ENCODE results near the gene PHLDB2. TPM values are rescaled to one million over a fixed set of nuclear protein-coding genes. Genes with fewer than 3 reads are reported as not detected.

Gene PHLDB2
- total RNA-seq, 2 experiments from 2014 or later = 5.8 to 6.0 TPM

DNA sequence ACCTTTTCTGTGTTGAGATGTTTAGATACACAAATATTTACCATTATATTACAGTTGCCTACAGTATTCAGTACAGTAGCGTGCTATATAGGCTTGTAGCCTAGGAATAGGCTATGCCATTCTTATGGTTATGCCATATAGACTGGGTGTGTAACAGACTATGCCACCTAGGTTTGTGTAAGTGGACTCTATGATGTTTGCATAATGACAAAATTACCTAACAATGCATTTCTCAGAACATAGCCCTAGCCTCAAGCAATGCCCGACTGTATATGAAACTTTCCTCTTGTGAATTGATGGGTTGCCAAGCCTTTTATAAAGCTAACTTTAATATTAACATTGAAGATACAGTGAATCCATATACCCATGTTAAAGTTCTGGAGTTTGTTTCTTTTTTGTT, 10.3 kb upstream of the PHLDB2 start:
- H3K27me3 Mint-ChIP-seq = peaks cover 15% of the 10 kb centered on the region
- H3K4me1 ChIP-seq (ENCODE audit: insufficient read depth, low read length) = peaks cover 6% of the 10 kb centered on the region
- H3K9me3 ChIP-seq (ENCODE audit: control insufficient read depth in 1 of 2, insufficient read depth in 1 of 2, low read length in 2 of 2) = peaks cover 0 to 4% of the 10 kb centered on the region in 2 experiments
- no peak overlapping the region for H3K27ac Mint-ChIP-seq
- ATAC-seq (ENCODE audit: poor library complexity) (no peak), DNase-seq (no peak)
- H3K27ac ChIP-seq (ENCODE audit: low read depth in 1 of 2, low read length in 2 of 2) = no peak overlapping the region
- TF ChIP-seq, protein P1, sequence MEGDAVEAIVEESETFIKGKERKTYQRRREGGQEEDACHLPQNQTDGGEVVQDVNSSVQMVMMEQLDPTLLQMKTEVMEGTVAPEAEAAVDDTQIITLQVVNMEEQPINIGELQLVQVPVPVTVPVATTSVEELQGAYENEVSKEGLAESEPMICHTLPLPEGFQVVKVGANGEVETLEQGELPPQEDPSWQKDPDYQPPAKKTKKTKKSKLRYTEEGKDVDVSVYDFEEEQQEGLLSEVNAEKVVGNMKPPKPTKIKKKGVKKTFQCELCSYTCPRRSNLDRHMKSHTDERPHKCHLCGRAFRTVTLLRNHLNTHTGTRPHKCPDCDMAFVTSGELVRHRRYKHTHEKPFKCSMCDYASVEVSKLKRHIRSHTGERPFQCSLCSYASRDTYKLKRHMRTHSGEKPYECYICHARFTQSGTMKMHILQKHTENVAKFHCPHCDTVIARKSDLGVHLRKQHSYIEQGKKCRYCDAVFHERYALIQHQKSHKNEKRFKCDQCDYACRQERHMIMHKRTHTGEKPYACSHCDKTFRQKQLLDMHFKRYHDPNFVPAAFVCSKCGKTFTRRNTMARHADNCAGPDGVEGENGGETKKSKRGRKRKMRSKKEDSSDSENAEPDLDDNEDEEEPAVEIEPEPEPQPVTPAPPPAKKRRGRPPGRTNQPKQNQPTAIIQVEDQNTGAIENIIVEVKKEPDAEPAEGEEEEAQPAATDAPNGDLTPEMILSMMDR (IDR thresholded peaks at IDR 0.05) = no peak
- no peak overlapping the region for H3K4me3 Mint-ChIP-seq
- POLR2A ChIA-PET = no interaction called here
- CTCF ChIA-PET = no interaction called here
- peaks cover 7% of the 10 kb centered on the region for H3K4me1 Mint-ChIP-seq (ENCODE audit: low read depth)
- no peak overlapping the region for H3K4me3 ChIP-seq (ENCODE audit: low read length)
- no peaks in the 10 kb centered on the region for H3K36me3 Mint-ChIP-seq (ENCODE audit: low read depth)
- intact Hi-C loops (cut with DNase I, micrococcal nuclease) = no loop called here
- H3K9me3 Mint-ChIP-seq = no peaks in the 10 kb centered on the region
- no peaks in the 10 kb centered on the region for H3K27me3 ChIP-seq (ENCODE audit: control insufficient read depth in 1 of 2, insufficient read depth in 2 of 2, low read length in 2 of 2)
- no peaks in the 10 kb centered on the region for H3K36me3 ChIP-seq (ENCODE audit: insufficient read depth, low read length)

DNA sequence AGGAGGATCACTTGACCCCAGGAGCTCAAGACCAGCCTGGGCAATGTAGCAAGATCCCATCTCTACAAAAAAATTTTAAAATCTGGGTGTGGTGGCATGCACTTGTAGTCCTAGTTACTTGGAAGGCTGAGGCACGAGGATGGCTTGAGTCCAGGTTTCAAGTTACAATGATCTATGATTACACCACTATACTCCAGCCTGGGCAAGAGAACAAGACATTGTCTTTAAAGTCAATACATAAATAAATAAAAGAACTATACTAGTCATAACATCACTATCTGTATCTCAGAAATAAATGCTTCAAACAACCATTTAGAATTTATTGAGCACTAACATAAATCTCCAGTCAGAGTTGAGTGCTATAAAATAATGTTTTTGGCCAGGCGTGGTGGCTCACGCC, 8.5 kb upstream of the PHLDB2 start:
- Mint-ChIP-seq H3K4me1 (ENCODE audit: low read depth) (peaks cover 7% of the 10 kb centered on the region), H3K9me3 (no peaks in the 10 kb centered on the region), H3K27ac (no peak overlapping the region), H3K27me3 (peaks cover 7% of the 10 kb centered on the region), H3K4me3 (no peak overlapping the region), H3K36me3 (ENCODE audit: low read depth) (no peaks in the 10 kb centered on the region)
- H3K4me1 ChIP-seq (ENCODE audit: insufficient read depth, low read length) = peaks cover 6% of the 10 kb centered on the region
- TF ChIP-seq, protein P1 (IDR thresholded peaks at IDR 0.05) = no peak
- H3K9me3 ChIP-seq (ENCODE audit: control insufficient read depth in 1 of 2, insufficient read depth in 1 of 2, low read length in 2 of 2) = peaks cover 0 to 4% of the 10 kb centered on the region in 2 experiments
- intact Hi-C loops (cut with DNase I, micrococcal nuclease) = loop anchor here in 1 of 2 experiments (10.0 kb wide), 1 partner anchor 126 kb away; no protein-coding TSS in a partner anchor
- DNase-seq = no peak
- H3K27me3 ChIP-seq (ENCODE audit: control insufficient read depth in 1 of 2, insufficient read depth in 2 of 2, low read length in 2 of 2) = no peaks in the 10 kb centered on the region
- ChIA-PET CTCF (no interaction called here), POLR2A (interaction anchor here (1.5 kb wide), 1 partner anchor 10 kb away, joined by 5 read pairs; no protein-coding TSS in a partner anchor)
- no peaks in the 10 kb centered on the region for H3K36me3 ChIP-seq (ENCODE audit: insufficient read depth, low read length)
- H3K4me3 ChIP-seq (ENCODE audit: low read length) = no peak overlapping the region
- no peak overlapping the region for H3K27ac ChIP-seq (ENCODE audit: low read depth in 1 of 2, low read length in 2 of 2)
- no peak for ATAC-seq (ENCODE audit: poor library complexity)

DNA sequence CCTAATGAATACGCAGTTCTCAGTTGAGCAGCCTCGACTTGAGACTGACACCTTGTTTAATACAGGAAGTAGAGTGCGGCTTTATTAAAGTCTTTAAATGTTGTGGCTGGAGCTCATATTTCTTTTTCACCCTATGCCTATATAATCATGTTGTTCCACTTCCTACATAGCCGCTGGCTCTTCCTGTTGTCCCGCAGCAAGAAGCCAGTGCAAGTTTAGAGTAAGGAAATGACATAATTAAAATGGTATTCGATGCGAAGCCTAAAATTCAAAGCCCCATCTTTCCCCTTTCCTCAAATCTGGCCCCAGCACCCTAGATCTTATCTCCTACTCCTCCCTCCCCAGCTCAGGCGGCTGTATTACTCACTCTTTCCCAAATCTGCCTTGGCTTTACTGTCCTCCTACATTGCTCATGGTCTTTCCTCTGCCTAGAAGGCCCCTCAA, 7.5 kb upstream of the PHLDB2 start:
- peaks cover 0 to 4% of the 10 kb centered on the region in 2 experiments for H3K9me3 ChIP-seq (ENCODE audit: control insufficient read depth in 1 of 2, insufficient read depth in 1 of 2, low read length in 2 of 2)
- peaks cover 7% of the 10 kb centered on the region for H3K4me1 Mint-ChIP-seq (ENCODE audit: low read depth)
- no peaks in the 10 kb centered on the region for H3K36me3 ChIP-seq (ENCODE audit: insufficient read depth, low read length)
- ChIA-PET POLR2A (interaction anchor here (1.5 kb wide), 1 partner anchor 9 kb away, joined by 5 read pairs; no protein-coding TSS in a partner anchor), CTCF (interaction anchor here (0.6 kb wide), 1 partner anchor 22 kb away, joined by 4 read pairs; no protein-coding TSS in a partner anchor)
- H3K27ac Mint-ChIP-seq = no peak overlapping the region
- peaks cover 5% of the 10 kb centered on the region for H3K27me3 Mint-ChIP-seq
- H3K4me1 ChIP-seq (ENCODE audit: insufficient read depth, low read length) = peaks cover 6% of the 10 kb centered on the region
- ATAC-seq (ENCODE audit: poor library complexity) = no peak
- TF ChIP-seq, protein P1 (IDR thresholded peaks at IDR 0.05) = no peak
- peak in 1 of 14 experiments; percentile 8 for DNase-seq
- intact Hi-C loops (cut with DNase I, micrococcal nuclease) = loop anchor here in 1 of 2 experiments (10.0 kb wide), 1 partner anchor 127 kb away; no protein-coding TSS in a partner anchor
- H3K27ac ChIP-seq (ENCODE audit: low read depth in 1 of 2, low read length in 2 of 2) = no peak overlapping the region
- no peak overlapping the region for H3K4me3 Mint-ChIP-seq
- no peaks in the 10 kb centered on the region for H3K36me3 Mint-ChIP-seq (ENCODE audit: low read depth)
- peaks cover 0 to 4% of the 10 kb centered on the region in 2 experiments for H3K27me3 ChIP-seq (ENCODE audit: control insufficient read depth in 1 of 2, insufficient read depth in 2 of 2, low read length in 2 of 2)
- no peak overlapping the region for H3K4me3 ChIP-seq (ENCODE audit: low read length)
- H3K9me3 Mint-ChIP-seq = no peaks in the 10 kb centered on the region
